ENCODE results near the gene TDP1. TPM values are rescaled to one million over a fixed set of nuclear protein-coding genes. Genes with fewer than 3 reads are reported as not detected.

Gene TDP1
- total RNA-seq, 1 donor from 2014 or later: 75.6 TPM

DNA sequence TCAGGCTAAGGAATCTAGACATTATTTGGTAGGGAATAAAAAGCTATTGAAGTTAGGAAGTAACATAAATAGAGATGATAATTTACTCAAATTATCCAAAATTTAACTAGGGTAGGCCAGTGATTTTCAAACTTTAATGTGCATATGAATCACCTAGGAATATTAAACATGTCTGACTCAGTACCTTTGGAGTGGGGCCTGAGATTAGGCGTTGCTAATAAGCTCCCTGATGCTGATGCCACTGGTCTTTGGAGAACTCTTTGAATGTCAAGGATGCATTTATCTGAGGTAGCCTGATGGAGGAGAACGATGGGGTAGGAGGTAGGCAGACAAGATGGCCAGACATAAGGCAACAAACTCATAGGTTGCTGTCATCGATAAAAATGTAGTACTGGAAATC, 34.4 kb upstream of the TDP1 start:
- H3K9me3 Mint-ChIP-seq: no peaks in the 10 kb centered on the region
- H3K4me3 Mint-ChIP-seq: no peak overlapping the region
- no peak for DNase-seq
- intact Hi-C loops (cut with micrococcal nuclease): no loop called here
- no peaks in the 10 kb centered on the region for H3K36me3 Mint-ChIP-seq (ENCODE audit: low read depth)
- no peaks in the 10 kb centered on the region for H3K4me1 Mint-ChIP-seq
- H3K27ac Mint-ChIP-seq: no peak overlapping the region
- H3K27me3 Mint-ChIP-seq: no peaks in the 10 kb centered on the region

DNA sequence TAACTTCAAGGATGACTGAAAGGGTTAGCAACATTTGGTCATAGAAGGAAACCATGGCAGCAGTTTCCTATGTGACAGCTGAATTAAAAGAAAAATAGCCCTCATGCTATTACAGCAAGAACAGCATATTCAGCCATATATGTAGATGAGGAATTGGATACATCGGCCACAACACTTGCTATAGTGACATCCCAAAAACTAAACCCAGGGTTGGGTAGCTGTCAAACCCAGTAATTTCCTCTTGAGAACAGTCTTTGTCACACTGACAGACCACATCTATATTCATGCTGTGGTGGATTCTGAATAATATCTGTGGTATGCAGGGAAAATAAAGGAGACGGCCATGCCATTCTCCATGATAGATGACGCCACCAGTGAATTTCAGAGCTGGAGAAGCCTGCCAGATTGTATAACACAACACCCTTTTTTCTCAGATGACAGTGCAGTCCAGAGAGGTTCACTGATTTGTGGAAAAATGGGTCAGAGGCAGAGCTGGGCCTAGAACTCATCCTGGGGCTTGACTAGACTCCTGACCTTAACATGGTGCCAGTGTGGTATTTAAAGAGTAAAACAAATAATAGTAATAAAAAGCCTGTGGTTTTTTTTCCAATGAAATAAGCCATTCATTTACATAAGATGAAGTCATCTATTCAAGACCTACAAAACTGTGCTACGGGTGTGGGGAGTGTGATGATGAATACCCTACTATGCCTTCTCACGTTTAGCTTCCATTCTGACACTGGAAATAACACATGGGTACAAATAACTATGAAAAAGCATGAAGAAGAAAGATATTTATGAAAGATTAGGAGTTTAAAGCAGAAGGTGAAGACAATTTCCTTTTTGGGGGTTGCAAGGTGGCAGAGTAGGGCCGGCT, 33.5 kb upstream of the TDP1 start:
- no peak overlapping the region for H3K27ac Mint-ChIP-seq
- H3K27me3 Mint-ChIP-seq: no peaks in the 10 kb centered on the region
- no peaks in the 10 kb centered on the region for H3K4me1 Mint-ChIP-seq
- peak; percentile 38 for DNase-seq
- H3K4me3 Mint-ChIP-seq: no peak overlapping the region
- H3K9me3 Mint-ChIP-seq: no peaks in the 10 kb centered on the region
- intact Hi-C loops (cut with micrococcal nuclease): no loop called here
- no peaks in the 10 kb centered on the region for H3K36me3 Mint-ChIP-seq (ENCODE audit: low read depth)

DNA sequence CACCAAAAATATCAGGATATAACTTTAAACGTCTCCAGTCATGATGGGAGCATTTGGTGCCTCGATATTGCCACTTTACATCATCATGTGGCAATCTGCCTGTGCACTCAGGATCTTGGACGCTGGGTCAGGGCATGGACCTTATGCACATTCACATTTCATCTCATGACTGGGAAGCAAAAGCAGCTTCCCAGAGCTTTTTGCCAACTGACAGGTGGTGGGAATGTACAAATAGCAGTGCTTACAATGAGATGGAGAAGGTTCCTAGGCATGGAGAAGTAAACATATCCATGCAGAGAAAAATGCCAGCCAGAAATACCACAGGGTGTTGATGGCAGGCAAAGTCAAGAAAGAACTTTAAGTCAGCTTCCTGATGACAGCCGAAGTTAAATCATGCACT, 31.5 kb upstream of the TDP1 start:
- peak; percentile 31 for DNase-seq
- H3K36me3 Mint-ChIP-seq (ENCODE audit: low read depth): no peaks in the 10 kb centered on the region
- no peaks in the 10 kb centered on the region for H3K9me3 Mint-ChIP-seq
- intact Hi-C loops (cut with micrococcal nuclease): no loop called here
- H3K4me1 Mint-ChIP-seq: no peaks in the 10 kb centered on the region
- no peak overlapping the region for H3K27ac Mint-ChIP-seq
- no peaks in the 10 kb centered on the region for H3K27me3 Mint-ChIP-seq
- H3K4me3 Mint-ChIP-seq: no peak overlapping the region

DNA sequence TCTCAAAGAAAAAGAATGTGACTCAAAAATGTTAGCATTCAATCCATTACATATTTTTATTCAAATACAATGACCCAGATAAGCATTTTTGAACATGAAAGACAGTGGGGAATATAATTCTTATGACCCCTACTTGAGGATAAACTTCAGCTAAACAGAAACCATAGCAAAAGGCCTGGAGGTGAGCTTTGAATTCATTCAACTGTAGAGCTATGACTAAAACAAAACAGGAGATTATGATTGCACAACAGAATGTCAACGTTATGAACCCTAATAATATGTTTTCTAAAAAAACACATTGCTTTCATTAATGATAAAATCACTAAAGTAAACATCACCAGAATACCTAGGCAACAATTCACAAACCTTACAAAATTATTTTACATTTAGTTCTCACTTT, 29.0 kb upstream of the TDP1 start:
- Mint-ChIP-seq H3K27ac (no peak overlapping the region), H3K4me1 (no peaks in the 10 kb centered on the region), H3K9me3 (no peaks in the 10 kb centered on the region), H3K4me3 (no peak overlapping the region), H3K36me3 (ENCODE audit: low read depth) (no peaks in the 10 kb centered on the region), H3K27me3 (no peaks in the 10 kb centered on the region)
- no peak for DNase-seq
- intact Hi-C loops (cut with micrococcal nuclease): no loop called here

DNA sequence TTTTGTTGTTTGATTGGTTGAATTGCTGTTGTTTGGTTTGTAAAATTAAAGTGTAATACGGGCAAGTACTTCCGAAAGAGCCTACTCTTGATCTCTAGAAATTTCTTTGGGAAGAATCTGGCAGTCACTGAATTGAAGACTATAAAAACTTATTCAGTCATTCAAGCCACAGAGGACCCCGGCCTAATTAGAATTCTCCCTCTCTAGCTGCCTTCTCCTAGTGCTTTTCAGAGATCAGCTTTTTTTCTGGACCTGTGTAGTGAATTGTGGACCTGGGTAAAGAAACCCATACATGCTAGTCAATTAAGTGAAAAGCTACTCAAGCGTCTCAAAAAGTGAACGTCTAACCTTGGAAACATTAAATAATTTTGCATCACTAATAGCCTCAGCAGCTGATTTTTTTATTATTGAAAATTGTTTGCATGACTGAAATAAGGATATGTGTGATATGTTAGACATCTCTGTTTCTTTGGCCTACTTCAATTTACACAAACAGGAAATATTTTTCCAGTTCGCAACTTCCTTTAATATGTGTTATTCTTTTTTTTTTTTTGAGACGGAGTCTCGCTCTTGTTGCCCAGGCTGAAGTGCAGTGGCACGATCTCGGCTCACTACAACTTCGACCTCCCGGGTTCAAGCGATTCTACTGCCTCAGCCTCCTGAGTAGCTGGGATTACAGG, 28.4 kb upstream of the TDP1 start:
- peak; percentile 23 for DNase-seq
- Mint-ChIP-seq H3K4me1 (no peaks in the 10 kb centered on the region), H3K9me3 (no peaks in the 10 kb centered on the region), H3K27ac (no peak overlapping the region), H3K27me3 (no peaks in the 10 kb centered on the region), H3K36me3 (ENCODE audit: low read depth) (no peaks in the 10 kb centered on the region), H3K4me3 (no peak overlapping the region)
- intact Hi-C loops (cut with micrococcal nuclease): no loop called here

DNA sequence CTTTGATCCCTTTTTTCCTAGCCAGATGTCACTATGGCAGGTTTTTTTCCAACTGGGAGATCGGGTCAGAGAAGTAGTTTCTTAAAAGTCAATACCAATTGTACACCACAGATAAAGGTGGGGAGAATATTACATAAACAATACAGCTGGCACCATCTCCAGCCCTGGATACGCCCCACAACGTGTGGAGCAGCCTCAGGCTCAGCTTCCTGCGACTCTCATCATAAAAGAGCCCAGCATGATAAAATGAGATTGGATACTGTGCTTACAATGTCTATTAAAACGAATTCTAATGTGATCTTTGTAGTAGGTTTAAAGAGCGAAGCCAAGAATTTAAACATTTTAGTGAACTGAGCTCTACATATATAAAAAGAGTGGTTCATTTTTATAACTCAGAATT, 22.7 kb upstream of the TDP1 start:
- no peaks in the 10 kb centered on the region for H3K36me3 Mint-ChIP-seq (ENCODE audit: low read depth)
- H3K9me3 Mint-ChIP-seq: no peaks in the 10 kb centered on the region
- no peaks in the 10 kb centered on the region for H3K27me3 Mint-ChIP-seq
- no peak for DNase-seq
- H3K4me3 Mint-ChIP-seq: no peak overlapping the region
- intact Hi-C loops (cut with micrococcal nuclease): no loop called here
- no peak overlapping the region for H3K27ac Mint-ChIP-seq
- H3K4me1 Mint-ChIP-seq: peaks cover 2% of the 10 kb centered on the region

DNA sequence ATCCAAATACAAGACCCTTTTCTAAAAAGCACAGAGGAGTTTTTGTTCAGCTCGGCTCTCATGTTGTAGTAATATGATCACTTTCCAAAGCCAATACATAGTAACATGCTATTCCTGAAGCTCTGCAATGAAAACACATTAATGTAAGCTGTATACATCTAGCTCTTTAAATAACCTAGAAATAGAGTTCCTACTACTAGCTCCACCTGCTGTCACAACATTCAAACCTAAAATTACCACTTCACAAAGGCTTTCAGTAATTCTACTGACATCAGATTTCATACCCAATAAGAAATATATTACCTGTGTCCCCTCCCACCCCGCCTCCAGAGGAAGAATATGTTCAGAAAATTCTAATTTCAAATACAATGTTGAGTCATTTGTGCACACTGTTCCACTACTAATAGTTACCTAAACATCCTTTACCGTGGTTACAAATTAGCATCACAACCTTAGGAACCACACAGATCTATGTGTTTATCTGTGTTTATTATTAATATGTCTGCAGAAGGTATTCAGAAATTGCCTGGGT, 19.0 kb upstream of the TDP1 start:
- no peak overlapping the region for H3K27ac Mint-ChIP-seq
- no peaks in the 10 kb centered on the region for H3K9me3 Mint-ChIP-seq
- H3K4me3 Mint-ChIP-seq: no peak overlapping the region
- no peaks in the 10 kb centered on the region for H3K27me3 Mint-ChIP-seq
- DNase-seq: no peak
- intact Hi-C loops (cut with micrococcal nuclease): no loop called here
- H3K4me1 Mint-ChIP-seq: peaks cover 2% of the 10 kb centered on the region
- H3K36me3 Mint-ChIP-seq (ENCODE audit: low read depth): no peaks in the 10 kb centered on the region

DNA sequence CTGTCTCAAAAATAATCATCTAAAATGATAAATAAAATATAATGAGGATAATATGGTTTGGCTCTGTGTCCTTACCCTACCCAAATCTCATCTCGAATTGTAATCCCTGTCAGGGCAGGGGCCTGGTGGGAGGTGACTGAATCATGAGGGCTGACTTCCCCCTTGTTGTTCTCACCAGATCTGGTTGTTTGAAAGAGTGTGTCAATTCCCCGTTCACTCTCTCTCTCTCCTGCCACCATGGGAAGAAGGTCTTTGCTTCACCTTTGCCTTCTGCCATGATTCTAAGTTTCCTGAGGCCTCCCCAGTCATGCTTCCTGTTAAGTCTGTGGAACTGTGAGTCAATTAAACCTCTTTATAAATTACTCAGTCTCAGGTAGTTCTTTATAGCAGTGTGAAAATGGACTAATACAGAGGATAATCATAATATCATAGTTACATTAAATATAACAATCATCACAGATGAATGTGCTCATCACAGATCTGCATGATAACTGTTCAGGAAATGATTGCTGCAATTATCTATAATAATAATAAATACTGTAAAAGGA, 13.8 kb upstream of the TDP1 start:
- peak overlapping the region; percentile 14 for H3K27ac Mint-ChIP-seq

DNA sequence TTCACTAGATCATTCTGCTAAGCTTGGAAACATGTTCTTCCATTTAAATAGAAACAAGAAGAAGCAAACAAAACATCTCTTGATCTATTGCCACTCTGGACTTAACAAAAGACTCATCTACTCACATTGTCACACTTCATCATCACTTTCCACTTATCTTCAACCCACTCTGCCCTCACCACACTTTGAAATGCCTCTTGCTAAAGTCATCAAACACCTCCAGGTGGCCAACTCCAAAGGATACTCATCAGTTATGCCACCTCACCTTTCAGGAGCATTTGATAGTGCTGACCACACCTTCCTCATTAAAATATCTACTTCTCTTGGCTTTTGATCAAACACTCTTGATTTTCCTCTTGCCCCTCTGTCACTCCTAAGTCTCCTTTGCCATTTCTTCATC, 8.4 kb upstream of the TDP1 start:
- intact Hi-C loops (cut with micrococcal nuclease): no loop called here
- Mint-ChIP-seq H3K4me3 (no peak overlapping the region), H3K27ac (no peak overlapping the region), H3K27me3 (no peaks in the 10 kb centered on the region), H3K36me3 (ENCODE audit: low read depth) (peaks cover 4% of the 10 kb centered on the region), H3K4me1 (peaks cover 7% of the 10 kb centered on the region), H3K9me3 (no peaks in the 10 kb centered on the region)
- no peak for DNase-seq

More for the DNA sequence above, 13.8 kb upstream of the TDP1 start:
- no peaks in the 10 kb centered on the region for H3K36me3 Mint-ChIP-seq (ENCODE audit: low read depth)
- DNase-seq: peak; percentile 44
- H3K4me1 Mint-ChIP-seq: peaks cover 4% of the 10 kb centered on the region
- no peaks in the 10 kb centered on the region for H3K9me3 Mint-ChIP-seq
- no peak overlapping the region for H3K4me3 Mint-ChIP-seq
- intact Hi-C loops (cut with micrococcal nuclease): loop anchor here (2.0 kb wide), 1 partner anchor 119 kb away; the partner anchor contains the start of gene KCNK13
- no peaks in the 10 kb centered on the region for H3K27me3 Mint-ChIP-seq

DNA sequence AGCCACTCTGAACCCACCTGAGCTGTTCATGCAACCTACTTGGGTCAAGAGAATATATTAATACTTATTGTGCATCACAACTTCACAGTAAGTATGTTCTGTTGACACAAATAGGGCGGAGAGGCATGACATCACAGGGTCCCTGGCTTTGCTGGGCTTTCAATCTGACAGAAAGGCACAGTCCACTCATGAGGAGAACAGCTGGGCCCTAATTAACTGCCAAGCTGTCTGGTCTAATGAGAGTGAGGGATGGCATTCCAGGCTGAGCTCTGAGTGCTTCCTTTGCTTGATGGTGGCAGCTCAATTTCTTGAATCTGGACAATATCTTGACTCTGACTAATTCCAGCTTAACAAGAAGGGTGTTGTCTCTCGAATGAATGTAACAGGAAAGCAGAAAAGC, 3.2 kb upstream of the TDP1 start:
- H3K27ac Mint-ChIP-seq: no peak overlapping the region
- H3K4me1 Mint-ChIP-seq: peaks cover 28% of the 10 kb centered on the region
- DNase-seq: no peak
- no peaks in the 10 kb centered on the region for H3K27me3 Mint-ChIP-seq
- intact Hi-C loops (cut with micrococcal nuclease): no loop called here
- peaks cover 16% of the 10 kb centered on the region for H3K36me3 Mint-ChIP-seq (ENCODE audit: low read depth)
- no peak overlapping the region for H3K4me3 Mint-ChIP-seq
- no peaks in the 10 kb centered on the region for H3K9me3 Mint-ChIP-seq

DNA sequence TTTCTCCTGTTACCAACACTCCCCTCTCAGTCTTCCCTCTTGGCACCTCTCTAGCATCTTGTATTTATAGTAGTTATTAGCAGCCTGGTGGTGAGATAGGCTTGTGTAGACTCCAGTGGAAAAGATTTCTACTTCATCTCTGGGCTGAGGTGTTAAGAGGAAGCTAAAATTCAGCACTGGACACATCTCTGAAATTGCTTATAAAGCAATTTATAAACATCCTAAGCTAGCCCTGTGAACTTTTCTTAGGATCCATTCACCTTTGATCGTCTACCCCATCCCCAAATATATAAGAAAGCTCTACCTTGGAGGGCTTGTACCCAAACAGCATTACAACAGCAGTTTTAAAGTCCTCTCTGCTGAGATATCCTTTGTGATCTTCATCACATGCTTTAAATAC, 2.1 kb upstream of the TDP1 start:
- H3K27me3 Mint-ChIP-seq: no peaks in the 10 kb centered on the region
- intact Hi-C loops (cut with micrococcal nuclease): loop anchor here (2.0 kb wide), 4 partner anchors 15 to 537 kb away; partner anchors contain the start of genes FOXN3, KCNK13 and PSMC1
- H3K4me1 Mint-ChIP-seq: peaks cover 35% of the 10 kb centered on the region
- no peaks in the 10 kb centered on the region for H3K9me3 Mint-ChIP-seq
- peak overlapping the region; percentile 90 for H3K4me3 Mint-ChIP-seq
- no peak for DNase-seq
- H3K27ac Mint-ChIP-seq: no peak overlapping the region
- H3K36me3 Mint-ChIP-seq (ENCODE audit: low read depth): peaks cover 23% of the 10 kb centered on the region

DNA sequence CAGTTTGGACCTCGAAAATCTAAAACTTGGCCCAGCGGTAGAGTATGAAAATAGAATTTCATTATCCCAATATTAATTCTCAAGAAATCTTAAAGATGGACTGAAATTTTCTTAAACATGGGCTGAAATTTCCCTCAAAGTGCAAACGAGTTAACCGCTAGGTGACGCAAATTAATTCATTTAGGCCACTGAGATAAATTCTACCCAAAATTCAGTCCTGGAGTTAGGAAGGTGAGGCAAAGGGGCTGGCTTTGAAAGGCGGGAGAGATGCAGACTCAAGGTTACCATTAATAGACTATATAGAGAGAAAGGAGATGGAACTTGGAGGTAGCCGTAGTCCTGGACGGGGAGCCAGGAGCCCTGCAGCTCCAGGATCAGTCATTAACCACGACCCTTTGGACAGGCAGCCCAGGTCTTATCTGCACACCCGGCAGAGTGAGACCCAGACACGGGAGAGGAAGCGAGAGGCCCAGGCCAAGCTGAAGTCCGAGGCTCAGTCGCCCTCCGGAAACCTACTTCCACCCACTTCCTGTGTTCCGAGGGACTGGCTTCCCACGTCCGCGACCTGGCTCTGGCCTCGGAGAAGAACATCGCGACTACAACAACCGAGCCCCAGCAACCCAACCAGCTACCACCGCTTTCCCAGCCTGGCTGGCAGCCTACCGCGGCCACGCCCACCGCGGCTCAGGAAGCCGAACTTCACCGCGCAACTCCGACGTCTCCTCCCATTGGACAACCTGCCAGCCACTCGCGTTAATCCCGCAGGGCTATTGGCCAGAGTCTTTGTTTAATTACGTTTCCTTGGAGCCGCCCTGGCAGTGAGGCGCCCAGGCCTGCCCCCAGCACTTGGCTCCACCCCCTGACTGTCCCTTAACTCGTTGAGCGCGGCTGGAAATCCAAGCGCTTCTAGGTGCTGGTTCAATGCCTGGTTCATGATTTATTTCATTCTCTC, 1.4 kb upstream of the TDP1 start, which contains the start of gene EFCAB11:
Gene EFCAB11, minus strand, starts transcription at position 661 of the 952 bp plus-strand sequence. Its CDS starts 70 bp downstream, at position 591.
- intact Hi-C loops (cut with micrococcal nuclease): loop anchor here (2.0 to 5.0 kb wide), 7 partner anchors 16 to 1947 kb away; partner anchors contain the start of genes CALM1, FOXN3, GPR65 and KCNK13
- no peaks in the 10 kb centered on the region for H3K27me3 Mint-ChIP-seq
- no peaks in the 10 kb centered on the region for H3K9me3 Mint-ChIP-seq
- peak within 1 kb of the TSS; percentile 90 for H3K27ac Mint-ChIP-seq
- peak; percentile 99 for DNase-seq
- H3K4me3 Mint-ChIP-seq: peak within 1 kb of the TSS; percentile 90
- H3K36me3 Mint-ChIP-seq (ENCODE audit: low read depth): peaks cover 28% of the 10 kb centered on the region
- peaks cover 40% of the 10 kb centered on the region for H3K4me1 Mint-ChIP-seq

Measured in activated CD4-positive, alpha-beta T cell treated with anti-CD3 and anti-CD28 coated beads, Interleukin-2, amount 10 ng/mL, durations not matched to agents 24 days and 14 days (primary cell).